HG03521 (cell line): ENCODE results near the gene TUBB2B.
"Not testable (repeated sequence)": the region's sequence is repeated elsewhere in the genome, so short reads cannot be mapped to it uniquely, and the experiment has no call there.

ENCODE experiments used
- ATAC-seq: cut with Tn5 transposase; IDR thresholded peaks from one replicate; pipeline ENCODE4 v1.9.1; 2021; ENCODE audit warnings: mild to moderate bottlenecking, moderate library complexity; ENCODE audit not compliant: unreplicated experiment

Gene TUBB2B

GRCh38 chr6:3212261-3212660 lies 15.2 kb downstream of the TUBB2B start:
- no peak for ATAC-seq

- ATAC-seq, result no peak
Observed at GRCh38 chr6:3211681-3212080, 15.8 kb downstream of the TUBB2B start.

- no peak for ATAC-seq
Observed at GRCh38 chr6:3210024-3210610, 17.3 kb downstream of the TUBB2B start.

- no peak for ATAC-seq
Observed at GRCh38 chr6:3209114-3210023, 18.1 kb downstream of the TUBB2B start.

GRCh38 chr6:3208775-3209113 lies 18.7 kb downstream of the TUBB2B start:
- ATAC-seq, result no peak

- no peak for ATAC-seq
Observed at GRCh38 chr6:3208098-3208774, 19.2 kb downstream of the TUBB2B start.

- no peak for ATAC-seq
Observed at GRCh38 chr6:3206339-3207015, 21.0 kb downstream of the TUBB2B start.

GRCh38 chr6:3205913-3206312 lies 21.5 kb downstream of the TUBB2B start:
- no peak for ATAC-seq

- no peak for ATAC-seq
Observed at GRCh38 chr6:3204921-3205320, 22.5 kb downstream of the TUBB2B start.

- no peak for ATAC-seq
Observed at GRCh38 chr6:3202999-3203696, 24.3 kb downstream of the TUBB2B start.

- ATAC-seq, result no peak
Observed at GRCh38 chr6:3201388-3201787, 26.1 kb downstream of the TUBB2B start.

- ATAC-seq, result no peak
Observed at GRCh38 chr6:3200682-3201081, 26.8 kb downstream of the TUBB2B start.

GRCh38 chr6:3199382-3199781 lies 28.1 kb downstream of the TUBB2B start:
- ATAC-seq, result no peak

- not testable (repeated sequence) for ATAC-seq
Observed at GRCh38 chr6:3197734-3198133, 29.7 kb downstream of the TUBB2B start.

GRCh38 chr6:3196770-3197169 lies 30.7 kb downstream of the TUBB2B start:
- no peak for ATAC-seq

- no peak for ATAC-seq
Observed at GRCh38 chr6:3195695-3196497, 31.6 kb downstream of the TUBB2B start.

- no peak for ATAC-seq
Observed at GRCh38 chr6:3195420-3195694, 32.1 kb downstream of the TUBB2B start.

GRCh38 chr6:3194535-3195419 lies 32.7 kb downstream of the TUBB2B start:
- no peak for ATAC-seq
